KOPT-K1 (cell line): ENCODE measurements around the gene MTRR.

ENCODE experiments used
- H3K27ac ChIP-seq: fragments of 200-600 bp; sonication (generic); 2 replicates; pipeline ENCODE4 v1.5.1; 2016; ENCODE audit warnings: antibody characterized with exemption, mild to moderate bottlenecking, low read depth, low read length; ENCODE audit not compliant: poor library complexity, severe bottlenecking
- H3K36me3 ChIP-seq: fragments of 200-600 bp; sonication (generic); 2 replicates; pipeline ENCODE4 v1.5.1; 2017; ENCODE audit warnings: antibody characterized with exemption, mild to moderate bottlenecking, low read length, moderate library complexity; ENCODE audit not compliant: insufficient read depth
- H3K9me3 ChIP-seq: fragments of 200-600 bp; sonication (generic); 2 replicates; pipeline ENCODE4 v1.5.1; 2017; ENCODE audit warnings: antibody characterized with exemption, low read length, mild to moderate bottlenecking; ENCODE audit not compliant: insufficient read depth, poor library complexity, severe bottlenecking

The MTRR gene

DNA sequence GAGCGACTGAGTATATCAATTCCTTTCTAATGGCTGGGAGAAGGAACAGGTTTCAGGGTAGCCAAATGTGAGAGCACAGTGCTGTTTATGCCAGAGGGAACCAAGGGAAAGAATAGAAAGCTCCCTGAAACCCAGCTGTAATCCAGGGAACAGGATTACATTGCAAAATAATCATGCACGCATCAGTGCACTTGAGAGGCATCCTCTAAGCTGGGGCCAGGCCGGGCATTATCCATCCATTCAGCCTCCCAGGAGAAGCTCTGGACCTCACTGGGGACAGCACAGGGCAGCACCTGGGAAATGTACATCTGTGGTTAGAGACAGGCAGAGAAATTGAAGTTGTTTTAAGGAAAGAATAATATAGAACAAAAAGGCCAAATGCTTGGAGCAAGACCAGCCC is 72.7 kb downstream of the MTRR start:
- Histone ChIP-seq H3K36me3 (no peaks in the 10 kb centered on the region), H3K9me3 (no peaks in the 10 kb centered on the region), H3K27ac (no peak overlapping the region)

DNA sequence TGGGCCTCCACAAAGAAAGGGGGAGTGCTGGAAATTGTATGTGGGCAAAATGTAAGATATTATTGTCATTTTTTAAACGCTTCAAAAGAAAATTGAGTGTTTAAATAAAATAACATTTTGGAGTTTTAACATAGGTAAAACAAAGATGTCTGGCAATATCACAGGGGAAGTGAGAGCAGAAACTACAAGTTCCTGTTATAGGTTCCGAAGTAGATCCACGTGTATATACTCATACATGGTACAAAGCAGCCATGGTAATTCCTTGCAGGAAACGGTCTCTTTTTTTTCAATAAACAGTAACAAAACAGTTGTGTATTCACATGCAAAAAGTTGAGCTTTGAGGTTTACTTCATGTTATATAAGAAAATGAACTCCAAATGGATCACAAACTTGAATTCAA is 78.4 kb downstream of the MTRR start:
- Histone ChIP-seq H3K36me3 (no peaks in the 10 kb centered on the region), H3K9me3 (no peaks in the 10 kb centered on the region), H3K27ac (no peak overlapping the region)
